ENCODE data around the gene RLIM.
"Not testable (repeated sequence)": the region's sequence is repeated elsewhere in the genome, so short reads cannot be mapped to it uniquely, and the experiment has no call there.

RLIM gene

GRCh38 chrX:74614093-74614909 is at the start of gene RLIM:
Gene RLIM, minus strand, starts transcription at chrX:74614624. Its CDS starts 18,647 bp downstream, at chrX:74595977.
- DNase-seq: peak; percentile 86

- no peak for DNase-seq
Measured at GRCh38 chrX:74656079-74656745, 41.8 kb upstream of the RLIM start.

GRCh38 chrX:74654953-74655352 is 40.5 kb upstream of the RLIM start:
- not testable (repeated sequence) for DNase-seq

- DNase-seq: no peak
Measured at GRCh38 chrX:74636749-74637314, 22.4 kb upstream of the RLIM start.

GRCh38 chrX:74613370-74614092 is 893 bp downstream of the RLIM start:
- DNase-seq: no peak

GRCh38 chrX:74606799-74607198 is 7.6 kb downstream of the RLIM start:
- DNase-seq: no peak

GRCh38 chrX:74606342-74606741 is 8.1 kb downstream of the RLIM start:
- no peak for DNase-seq

GRCh38 chrX:74603040-74603439 is 11.4 kb downstream of the RLIM start:
- no peak for DNase-seq

GRCh38 chrX:74602142-74602541 is 12.3 kb downstream of the RLIM start:
- no peak for DNase-seq

- no peak for DNase-seq
Measured at GRCh38 chrX:74593593-74593992, 20.8 kb downstream of the RLIM start.

GRCh38 chrX:74585766-74586165 is 28.7 kb downstream of the RLIM start:
- no peak for DNase-seq

- DNase-seq: no peak
Measured at GRCh38 chrX:74579597-74580198, 34.7 kb downstream of the RLIM start.

- DNase-seq: no peak
Measured at GRCh38 chrX:74578137-74578536, 36.3 kb downstream of the RLIM start.

GRCh38 chrX:74557378-74557777 is 57.0 kb downstream of the RLIM start:
- no peak for DNase-seq

GRCh38 chrX:74551934-74552333 is 62.5 kb downstream of the RLIM start:
- DNase-seq: no peak

GRCh38 chrX:74550295-74550802 is 64.1 kb downstream of the RLIM start:
- peak; percentile 84 for DNase-seq

- DNase-seq: no peak
Measured at GRCh38 chrX:74546984-74547383, 67.4 kb downstream of the RLIM start.

GRCh38 chrX:74545880-74546523 is 68.4 kb downstream of the RLIM start:
- no peak for DNase-seq

- DNase-seq: no peak
Measured at GRCh38 chrX:74540635-74541249, 73.7 kb downstream of the RLIM start.

- DNase-seq: no peak
Measured at GRCh38 chrX:74536832-74537371, 77.5 kb downstream of the RLIM start.

- peak; percentile 7 for DNase-seq
Measured at GRCh38 chrX:74536152-74536831, 78.1 kb downstream of the RLIM start.
